HG03139 (cell line): Measurements from ENCODE around the gene CEP57.
"Not testable (repeated sequence)": the region's sequence is repeated elsewhere in the genome, so short reads cannot be mapped to it uniquely, and the experiment has no call there.

Experiments
- ATAC-seq: cut with Tn5 transposase; IDR thresholded peaks from one replicate; pipeline ENCODE4 v1.9.1; 2021; ENCODE audit not compliant: unreplicated experiment

Gene CEP57

GRCh38 chr11:95796501-95796900, 6.2 kb downstream of the CEP57 start:
- no peak for ATAC-seq

- ATAC-seq = no peak
Measured at GRCh38 chr11:95799546-95799945, 9.2 kb downstream of the CEP57 start.

- no peak for ATAC-seq
Measured at GRCh38 chr11:95800438-95800837, 10.1 kb downstream of the CEP57 start.

- ATAC-seq = no peak
Measured at GRCh38 chr11:95802806-95803205, 12.5 kb downstream of the CEP57 start.

GRCh38 chr11:95803973-95804372, 13.7 kb downstream of the CEP57 start:
- ATAC-seq = no peak

- no peak for ATAC-seq
Measured at GRCh38 chr11:95805869-95806268, 15.6 kb downstream of the CEP57 start.

- ATAC-seq = not testable (repeated sequence)
Measured at GRCh38 chr11:95806464-95806863, 16.2 kb downstream of the CEP57 start.

GRCh38 chr11:95811052-95811451, 20.8 kb downstream of the CEP57 start:
- ATAC-seq = not testable (repeated sequence)

- no peak for ATAC-seq
Measured at GRCh38 chr11:95816037-95816436, 25.7 kb downstream of the CEP57 start.

- ATAC-seq = no peak
Measured at GRCh38 chr11:95821640-95822039, 31.3 kb downstream of the CEP57 start.

GRCh38 chr11:95827696-95828095, 37.4 kb downstream of the CEP57 start:
- ATAC-seq = no peak

- ATAC-seq = no peak
Measured at GRCh38 chr11:95829580-95830259, 39.4 kb downstream of the CEP57 start.

GRCh38 chr11:95831198-95831883, 41.0 kb downstream of the CEP57 start:
- ATAC-seq = no peak

GRCh38 chr11:95832763-95833162, 42.5 kb downstream of the CEP57 start:
- ATAC-seq = no peak

- ATAC-seq = no peak
Measured at GRCh38 chr11:95833378-95833777, 43.1 kb downstream of the CEP57 start.

- ATAC-seq = no peak
Measured at GRCh38 chr11:95835351-95835750, 45.1 kb downstream of the CEP57 start.

GRCh38 chr11:95835768-95836488, 45.6 kb downstream of the CEP57 start:
- peak; percentile 81 for ATAC-seq

GRCh38 chr11:95845167-95845566, 54.9 kb downstream of the CEP57 start:
- ATAC-seq = no peak

GRCh38 chr11:95849087-95849825, 59.0 kb downstream of the CEP57 start:
- ATAC-seq = no peak

GRCh38 chr11:95850137-95850536, 59.8 kb downstream of the CEP57 start:
- no peak for ATAC-seq

GRCh38 chr11:95853138-95853537, 62.8 kb downstream of the CEP57 start:
- ATAC-seq = no peak
